DND-41 (cell line): Measurements from ENCODE around the gene AFAP1.

Experiments used
- ATAC-seq: fragments of 200-7000 bp; cut with Tn5 transposase; 3 replicates; pipeline ENCODE4 v1.9.1; 2021; ENCODE audit warnings: low read depth; ENCODE audit not compliant: insufficient read depth
- DNase-seq: peaks from one replicate; pipeline ENCODE4 v3.0.0-alpha.2; 2020
- H2AFZ ChIP-seq: 2 replicates; pipeline ENCODE4 v1.6.0; 2012; ENCODE audit warnings: low read depth, low read length
- H3K27ac ChIP-seq: 2 replicates; pipeline ENCODE4 v1.5.1; 2012; ENCODE audit warnings: low read length, inconsistent platforms
- H3K27me3 ChIP-seq: fragments of 200-600 bp; sonication (generic); 2 replicates; pipeline ENCODE4 v1.6.0; 2012; ENCODE audit warnings: low read length, mild to moderate bottlenecking, inconsistent platforms; ENCODE audit not compliant: insufficient read depth, poor library complexity
- H3K36me3 ChIP-seq: 2 replicates; pipeline ENCODE4 v1.5.1; 2012; ENCODE audit warnings: low read length, inconsistent platforms; ENCODE audit not compliant: insufficient read depth
- H3K4me1 ChIP-seq: 2 replicates; pipeline ENCODE4 v1.5.1; 2012; ENCODE audit warnings: mild to moderate bottlenecking, low read length; ENCODE audit not compliant: insufficient read depth
- H3K4me2 ChIP-seq: 2 replicates; pipeline ENCODE4 v1.6.0; 2012; ENCODE audit warnings: mild to moderate bottlenecking, moderate library complexity, low read length, inconsistent platforms; ENCODE audit not compliant: insufficient read depth
- H3K4me3 ChIP-seq, 2 experiments: fragments of 200-600 bp in 1 of 2; shearing (Covaris generic) in 1 of 2; 2 replicates each; pipeline ENCODE4 v1.5.1; 2012 to 2016; ENCODE audit warnings: inconsistent platforms in 2 of 2, low read length in 2 of 2, mild to moderate bottlenecking in 2 of 2, low read depth in 1 of 2, moderate library complexity in 1 of 2
- H3K79me2 ChIP-seq: 2 replicates; pipeline ENCODE4 v1.6.0; 2012; ENCODE audit warnings: low read length, inconsistent platforms; ENCODE audit not compliant: insufficient read depth
- H3K9ac ChIP-seq: 2 replicates; pipeline ENCODE4 v1.6.0; 2012; ENCODE audit warnings: low read depth, mild to moderate bottlenecking, inconsistent platforms, low read length, moderate library complexity
- H3K9me3 ChIP-seq: 2 replicates; pipeline ENCODE4 v1.5.1; 2012; ENCODE audit warnings: low read length, moderate library complexity, mild to moderate bottlenecking, inconsistent platforms; ENCODE audit not compliant: insufficient read depth, severe bottlenecking
- H4K20me1 ChIP-seq: 2 replicates; pipeline ENCODE4 v1.6.0; 2012; ENCODE audit warnings: low read length; ENCODE audit not compliant: insufficient read depth
- CTCF ChIP-seq: IDR thresholded peaks from 2 replicates; pipeline ENCODE4 v1.5.1; 2012; ENCODE audit warnings: borderline replicate concordance, low read length, moderate library complexity, mild to moderate bottlenecking; ENCODE audit not compliant: poor library complexity, severe bottlenecking; ENCODE audit errors: extremely low read depth
- EZH2 ChIP-seq: IDR thresholded peaks from 3 replicates; pipeline ENCODE4 v1.6.1; 2012; ENCODE audit warnings: borderline replicate concordance, low read depth, mild to moderate bottlenecking, moderate library complexity, low read length, inconsistent platforms; ENCODE audit not compliant: severe bottlenecking

AFAP1 gene

GRCh38 chr4:7976025-7976424, 36.4 kb upstream of the AFAP1 start:
- H3K4me1 ChIP-seq: no peaks in the 10 kb centered on the region

GRCh38 chr4:7974425-7974824, 34.8 kb upstream of the AFAP1 start:
- no peaks in the 10 kb centered on the region for H3K36me3 ChIP-seq
- no peaks in the 10 kb centered on the region for H3K9me3 ChIP-seq
- no peaks in the 10 kb centered on the region for H3K79me2 ChIP-seq
- H3K27ac ChIP-seq: no peak overlapping the region
- no peak overlapping the region for H3K4me2 ChIP-seq
- no peak for TF ChIP-seq CTCF
- TF ChIP-seq EZH2: no peak
- no peaks in the 10 kb centered on the region for H4K20me1 ChIP-seq
- no peak overlapping the region for H2AFZ ChIP-seq
- H3K27me3 ChIP-seq: peaks cover 13% of the 10 kb centered on the region
- ATAC-seq: no peak
- no peak overlapping the region for H3K9ac ChIP-seq
- H3K4me1 ChIP-seq: no peaks in the 10 kb centered on the region
- no peak for DNase-seq
- no peak overlapping the region for H3K4me3 ChIP-seq

More at GRCh38 chr4:7976025-7976424, 36.4 kb upstream of the AFAP1 start:
- H4K20me1 ChIP-seq: no peaks in the 10 kb centered on the region
- DNase-seq (no peak), ATAC-seq (no peak)
- no peak overlapping the region for H3K4me2 ChIP-seq
- H2AFZ ChIP-seq: no peak overlapping the region
- no peak for TF ChIP-seq EZH2
- no peak for TF ChIP-seq CTCF
- H3K79me2 ChIP-seq: no peaks in the 10 kb centered on the region
- H3K27me3 ChIP-seq: peaks cover 18% of the 10 kb centered on the region
- no peak overlapping the region for H3K4me3 ChIP-seq
- no peak overlapping the region for H3K27ac ChIP-seq
- H3K36me3 ChIP-seq: no peaks in the 10 kb centered on the region
- H3K9ac ChIP-seq: no peak overlapping the region
- no peaks in the 10 kb centered on the region for H3K9me3 ChIP-seq

GRCh38 chr4:7973545-7973981, 33.9 kb upstream of the AFAP1 start:
- no peak overlapping the region for H3K9ac ChIP-seq
- no peaks in the 10 kb centered on the region for H3K4me1 ChIP-seq
- H3K27ac ChIP-seq: no peak overlapping the region
- ATAC-seq: no peak
- H3K9me3 ChIP-seq: no peaks in the 10 kb centered on the region
- no peak overlapping the region for H3K4me3 ChIP-seq
- H3K27me3 ChIP-seq: peaks cover 6% of the 10 kb centered on the region
- H2AFZ ChIP-seq: no peak overlapping the region
- DNase-seq: no peak
- no peak overlapping the region for H3K4me2 ChIP-seq
- TF ChIP-seq CTCF: no peak
- TF ChIP-seq EZH2: no peak
- no peaks in the 10 kb centered on the region for H3K79me2 ChIP-seq
- H3K36me3 ChIP-seq: no peaks in the 10 kb centered on the region
- H4K20me1 ChIP-seq: no peaks in the 10 kb centered on the region
